SJSA1 (cell line): ENCODE measurements around the gene PCGF6. TPM values are rescaled to one million over a fixed set of nuclear protein-coding genes. Genes with fewer than 3 reads are reported as not detected.

ENCODE experiments used
- DNase-seq, 2 experiments: peaks; one replicate each; pipeline ENCODE4 v3.0.0-alpha.2; 2015 to 2020; ENCODE audit warnings: low spot score in 2 of 2, low read depth in 1 of 2
- H3K27ac ChIP-seq: fragments of 250-450 bp; sonication (Bioruptor Pico); 2 replicates; pipeline ENCODE4 v1.5.1; 2020; ENCODE audit warnings: mild to moderate bottlenecking, moderate library complexity
- H3K27me3 ChIP-seq: fragments of 250-450 bp; sonication (Bioruptor Pico); replicated peaks from 2 replicates; pipeline ENCODE4 v1.5.1; 2020; ENCODE audit warnings: mild to moderate bottlenecking, moderate library complexity
- H3K36me3 ChIP-seq: fragments of 250-450 bp; sonication (Bioruptor Pico); 2 replicates; pipeline ENCODE4 v1.5.1; 2020; ENCODE audit warnings: mild to moderate bottlenecking
- H3K4me1 ChIP-seq: fragments of 250-450 bp; sonication (Bioruptor Pico); replicated peaks from 2 replicates; pipeline ENCODE4 v1.6.1; 2021; ENCODE audit warnings: mild to moderate bottlenecking
- H3K4me3 ChIP-seq: fragments of 250-450 bp; sonication (Bioruptor Pico); 2 replicates; pipeline ENCODE4 v1.5.1; 2020; ENCODE audit warnings: mild to moderate bottlenecking
- H3K9me3 ChIP-seq: fragments of 250-450 bp; sonication (Bioruptor Pico); replicated peaks from 2 replicates; pipeline ENCODE4 v1.5.1; 2020; ENCODE audit warnings: mild to moderate bottlenecking
- total RNA-seq: library from RNA; depleted of rRNA; stranded (reverse); fragments of >200 nt; shearing (Covaris generic); gene quantifications from 2 replicates; pipeline ENCODE4 v1.2.3, GENCODE V29; 2014

The PCGF6 gene
- total RNA-seq, 1 experiment from 2014 or later: 36.9 TPM

- no peak overlapping the region for H3K27ac ChIP-seq
- H3K36me3 ChIP-seq: no peaks in the 10 kb centered on the region
- H3K4me1 ChIP-seq: no peaks in the 10 kb centered on the region
- peak in 1 of 2 experiments; percentile 29 for DNase-seq
- H3K4me3 ChIP-seq: no peak overlapping the region
- peaks cover 25% of the 10 kb centered on the region for H3K27me3 ChIP-seq
- H3K9me3 ChIP-seq: no peaks in the 10 kb centered on the region
Observed at GRCh38 chr10:103284170-103284569, 66.8 kb downstream of the PCGF6 start.

GRCh38 chr10:103282961-103283360 is 68.0 kb downstream of the PCGF6 start:
- peaks cover 6% of the 10 kb centered on the region for H3K9me3 ChIP-seq
- H3K4me3 ChIP-seq: no peak overlapping the region
- no peak overlapping the region for H3K27ac ChIP-seq
- H3K4me1 ChIP-seq: no peaks in the 10 kb centered on the region
- no peak for DNase-seq
- H3K27me3 ChIP-seq: peaks cover 28% of the 10 kb centered on the region
- H3K36me3 ChIP-seq: no peaks in the 10 kb centered on the region

- DNase-seq: no peak
- Histone ChIP-seq H3K36me3 (no peaks in the 10 kb centered on the region), H3K4me3 (no peak overlapping the region), H3K4me1 (peaks cover 10% of the 10 kb centered on the region), H3K9me3 (peaks cover 16% of the 10 kb centered on the region), H3K27ac (no peak overlapping the region), H3K27me3 (peaks cover 39% of the 10 kb centered on the region)
Observed at GRCh38 chr10:103281753-103282152, 69.2 kb downstream of the PCGF6 start.

- Histone ChIP-seq H3K9me3 (peaks cover 16% of the 10 kb centered on the region), H3K36me3 (no peaks in the 10 kb centered on the region), H3K27me3 (peaks cover 51% of the 10 kb centered on the region), H3K27ac (no peak overlapping the region), H3K4me3 (no peak overlapping the region), H3K4me1 (peaks cover 10% of the 10 kb centered on the region)
- no peak for DNase-seq
Observed at GRCh38 chr10:103280506-103280905, 70.4 kb downstream of the PCGF6 start.

- H3K27ac ChIP-seq: no peak overlapping the region
- H3K36me3 ChIP-seq: no peaks in the 10 kb centered on the region
- H3K4me1 ChIP-seq: peaks cover 10% of the 10 kb centered on the region
- peaks cover 52% of the 10 kb centered on the region for H3K27me3 ChIP-seq
- no peak overlapping the region for H3K4me3 ChIP-seq
- no peak for DNase-seq
- peaks cover 16% of the 10 kb centered on the region for H3K9me3 ChIP-seq
Observed at GRCh38 chr10:103280031-103280430, 70.9 kb downstream of the PCGF6 start.

GRCh38 chr10:103278862-103279298 is 72.1 kb downstream of the PCGF6 start:
- peak in 1 of 2 experiments; percentile 26 for DNase-seq
- H3K9me3 ChIP-seq: peaks cover 16% of the 10 kb centered on the region
- no peak overlapping the region for H3K4me3 ChIP-seq
- H3K36me3 ChIP-seq: no peaks in the 10 kb centered on the region
- H3K27ac ChIP-seq: no peak overlapping the region
- H3K27me3 ChIP-seq: peaks cover 52% of the 10 kb centered on the region
- H3K4me1 ChIP-seq: peaks cover 13% of the 10 kb centered on the region

GRCh38 chr10:103278537-103278823 is 72.5 kb downstream of the PCGF6 start:
- Histone ChIP-seq H3K4me1 (peaks cover 17% of the 10 kb centered on the region), H3K9me3 (peaks cover 16% of the 10 kb centered on the region), H3K27me3 (peaks cover 52% of the 10 kb centered on the region), H3K4me3 (no peak overlapping the region), H3K36me3 (no peaks in the 10 kb centered on the region), H3K27ac (no peak overlapping the region)
- no peak for DNase-seq

GRCh38 chr10:103277713-103278536 is 73.0 kb downstream of the PCGF6 start:
- Histone ChIP-seq H3K27me3 (peaks cover 52% of the 10 kb centered on the region), H3K36me3 (no peaks in the 10 kb centered on the region), H3K9me3 (peaks cover 16% of the 10 kb centered on the region), H3K4me3 (peak overlapping the region; percentile 17; the same call in 1 of the 2 replicates), H3K27ac (no peak overlapping the region), H3K4me1 (peaks cover 22% of the 10 kb centered on the region)
- DNase-seq: no peak

- peaks cover 25% of the 10 kb centered on the region for H3K4me1 ChIP-seq
- peaks cover 50% of the 10 kb centered on the region for H3K27me3 ChIP-seq
- peak within 1 kb of the TSS; percentile 17 for H3K4me3 ChIP-seq
- DNase-seq: no peak
- no peak within 1 kb of the TSS for H3K27ac ChIP-seq
- peaks cover 16% of the 10 kb centered on the region for H3K9me3 ChIP-seq
- H3K36me3 ChIP-seq: no peaks in the 10 kb centered on the region
Observed at GRCh38 chr10:103276896-103277712, 73.8 kb downstream of the PCGF6 start, which contains the start of gene INA. TSS of gene INA (plus strand) at chr10:103277138. CDS start at chr10:103277212, 74 bp downstream.

GRCh38 chr10:103276251-103276895 is 74.6 kb downstream of the PCGF6 start:
- Histone ChIP-seq H3K4me1 (peaks cover 25% of the 10 kb centered on the region), H3K9me3 (peaks cover 16% of the 10 kb centered on the region), H3K4me3 (no peak overlapping the region), H3K36me3 (no peaks in the 10 kb centered on the region), H3K27ac (no peak overlapping the region), H3K27me3 (peaks cover 45% of the 10 kb centered on the region)
- no peak for DNase-seq

GRCh38 chr10:103273041-103273441 is 77.9 kb downstream of the PCGF6 start:
- Histone ChIP-seq H3K4me1 (peaks cover 25% of the 10 kb centered on the region), H3K4me3 (no peak overlapping the region), H3K27ac (0 out of 2 replicates have a peak overlapping the region, but pooled peaks have one; percentile 4), H3K9me3 (peaks cover 11% of the 10 kb centered on the region), H3K27me3 (peaks cover 26% of the 10 kb centered on the region), H3K36me3 (no peaks in the 10 kb centered on the region)
- DNase-seq: peak; percentile 94 to 98

GRCh38 chr10:103265717-103266329 is 85.1 kb downstream of the PCGF6 start:
- Histone ChIP-seq H3K9me3 (no peaks in the 10 kb centered on the region), H3K27me3 (no peaks in the 10 kb centered on the region; the same call in 1 of the 2 replicates), H3K36me3 (no peaks in the 10 kb centered on the region), H3K27ac (no peak overlapping the region), H3K4me1 (no peaks in the 10 kb centered on the region), H3K4me3 (no peak overlapping the region)
- DNase-seq: peak; percentile 40 to 74

- no peak overlapping the region for H3K27ac ChIP-seq
- H3K4me3 ChIP-seq: no peak overlapping the region
- DNase-seq: no peak
- H3K9me3 ChIP-seq: no peaks in the 10 kb centered on the region; the same call in 1 of the 2 replicates
- no peaks in the 10 kb centered on the region for H3K4me1 ChIP-seq
- H3K27me3 ChIP-seq: no peaks in the 10 kb centered on the region; the same call in 1 of the 2 replicates
- no peaks in the 10 kb centered on the region for H3K36me3 ChIP-seq
Observed at GRCh38 chr10:103262229-103262628, 88.7 kb downstream of the PCGF6 start.
